ENCODE measurements around the gene GGTA1. TPM values are rescaled to one million over a fixed set of nuclear protein-coding genes. Genes with fewer than 3 reads are reported as not detected.

GGTA1 gene
- total RNA-seq, 1 experiment from 2014 or later = not detected

DNA sequence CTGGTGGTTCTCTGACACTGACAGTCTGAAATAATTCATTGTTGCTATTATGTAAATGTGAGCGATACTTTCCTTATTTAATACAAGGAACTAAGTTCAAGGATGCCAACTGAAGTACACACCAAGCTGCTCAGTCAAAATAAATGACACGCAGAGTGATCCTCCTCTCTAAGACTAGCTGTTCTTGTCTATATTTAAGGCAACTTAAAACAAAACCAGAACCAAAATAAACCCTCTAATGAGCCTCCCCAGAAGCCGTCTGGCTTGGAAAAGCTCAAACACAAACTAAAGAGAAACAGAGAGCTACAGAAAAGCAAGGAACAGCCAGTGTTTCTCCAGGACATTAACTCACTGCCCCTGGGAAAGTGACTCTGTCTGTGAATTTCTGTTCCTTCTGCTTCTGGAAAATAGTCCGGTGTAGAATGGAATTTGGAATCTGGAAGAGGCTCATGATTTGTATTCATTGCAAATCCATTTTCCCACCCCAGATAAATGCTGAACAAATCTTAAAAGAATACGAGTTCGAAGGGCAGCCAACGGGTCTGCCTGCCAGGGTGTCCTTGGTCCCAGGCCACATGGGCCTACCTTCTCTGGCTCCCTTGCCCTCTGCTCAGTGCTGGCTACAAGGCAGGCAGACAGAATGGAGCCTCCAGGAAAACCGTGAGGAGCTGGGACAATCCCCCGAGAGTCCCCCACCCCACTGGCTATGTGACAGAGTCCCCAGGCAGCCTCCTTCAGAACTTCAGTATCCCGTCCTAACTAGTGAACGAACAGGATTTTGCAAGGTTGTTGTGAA lies 14.8 kb downstream of the GGTA1 start:
- intact Hi-C loops (cut with micrococcal nuclease) = no loop called here
- no peak overlapping the region for H3K9ac ChIP-seq (ENCODE audit: low read length)
- RAD21 ChIA-PET (ENCODE audit: low non-redundant PET in 1 of 2, low total read pairs in 2 of 2, uncharacterized antibody in 2 of 2, unreplicated experiment in 2 of 2) = no interaction called here
- CTCF ChIA-PET = no interaction called here
- H3K27ac ChIP-seq (ENCODE audit: low read depth, low read length) = no peak overlapping the region
- no peaks in the 10 kb centered on the region for H3K36me3 ChIP-seq (ENCODE audit: control insufficient read depth in 1 of 2, insufficient read depth in 2 of 2, low read length in 2 of 2)
- no peak for DNase-seq (ENCODE audit: low read depth, low spot score)
- POLR2A ChIA-PET = no interaction called here
- H3K79me2 ChIP-seq (ENCODE audit: insufficient read depth, low read length) = no peaks in the 10 kb centered on the region
- BruUV-seq (replicated peaks) = no TSS peak
- no peaks in the 10 kb centered on the region for H3K9me3 ChIP-seq (ENCODE audit: control insufficient read depth in 1 of 2, insufficient read depth in 1 of 2, low read depth in 1 of 2, low read length in 2 of 2)
- no peak for ATAC-seq
- no peak overlapping the region for H2AFZ ChIP-seq (ENCODE audit: low read depth, low read length, poor library complexity, severe bottlenecking)
- H3K4me1 ChIP-seq (ENCODE audit: control insufficient read depth in 1 of 2, insufficient read depth in 2 of 2, low read length in 2 of 2) = peaks cover 9% of the 10 kb centered on the region in 2 experiments
- H3K4me2 ChIP-seq (ENCODE audit: low read length) = no peak overlapping the region
- no peaks in the 10 kb centered on the region for H3K9me2 ChIP-seq (ENCODE audit: insufficient read depth)
- no peak overlapping the region for H3K4me3 ChIP-seq (replicated peaks in 1 of 2; ENCODE audit: low read depth in 1 of 2, low read length in 2 of 2)
- TF ChIP-seq JUND (IDR thresholded peaks at IDR 0.05) (no peak), YY1 (IDR thresholded peaks at IDR 0.05; ENCODE audit: extremely low read depth, insufficient replicate concordance, low read depth, low read length) (no peak), FOSL1 (IDR thresholded peaks at IDR 0.05; ENCODE audit: low read depth) (no peak), SP1 (IDR thresholded peaks at IDR 0.05; ENCODE audit: low read depth) (no peak), ZNF274 (IDR thresholded peaks at IDR 0.05; ENCODE audit: low read depth, low read length) (no peak), POLR2AphosphoS5 (IDR thresholded peaks at IDR 0.05; ENCODE audit: low read depth, low read length) (no peak), EZH2 (IDR thresholded peaks at IDR 0.05) (no peak), SRF (IDR thresholded peaks at IDR 0.05; ENCODE audit: low read depth) (no peak), TCF7L2 (IDR thresholded peaks at IDR 0.05; ENCODE audit: borderline replicate concordance, extremely low read depth, insufficient read depth, insufficient read length) (no peak), CEBPB (IDR thresholded peaks at IDR 0.05; ENCODE audit: low read depth) (no peak), MAX (IDR thresholded peaks at IDR 0.05) (no peak), CTCF (IDR thresholded peaks at IDR 0.05 in 2 of 3, conservative IDR thresholded peaks at IDR 0.05 in 1 of 3; ENCODE audit: borderline replicate concordance in 1 of 3, insufficient read depth in 1 of 3, low read depth in 2 of 3, low read length in 2 of 3) (no peak)
- TF ChIP-seq, protein P1, sequence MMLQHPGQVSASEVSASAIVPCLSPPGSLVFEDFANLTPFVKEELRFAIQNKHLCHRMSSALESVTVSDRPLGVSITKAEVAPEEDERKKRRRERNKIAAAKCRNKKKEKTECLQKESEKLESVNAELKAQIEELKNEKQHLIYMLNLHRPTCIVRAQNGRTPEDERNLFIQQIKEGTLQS (IDR thresholded peaks at IDR 0.05) = no peak
- TF ChIP-seq, protein P2, sequence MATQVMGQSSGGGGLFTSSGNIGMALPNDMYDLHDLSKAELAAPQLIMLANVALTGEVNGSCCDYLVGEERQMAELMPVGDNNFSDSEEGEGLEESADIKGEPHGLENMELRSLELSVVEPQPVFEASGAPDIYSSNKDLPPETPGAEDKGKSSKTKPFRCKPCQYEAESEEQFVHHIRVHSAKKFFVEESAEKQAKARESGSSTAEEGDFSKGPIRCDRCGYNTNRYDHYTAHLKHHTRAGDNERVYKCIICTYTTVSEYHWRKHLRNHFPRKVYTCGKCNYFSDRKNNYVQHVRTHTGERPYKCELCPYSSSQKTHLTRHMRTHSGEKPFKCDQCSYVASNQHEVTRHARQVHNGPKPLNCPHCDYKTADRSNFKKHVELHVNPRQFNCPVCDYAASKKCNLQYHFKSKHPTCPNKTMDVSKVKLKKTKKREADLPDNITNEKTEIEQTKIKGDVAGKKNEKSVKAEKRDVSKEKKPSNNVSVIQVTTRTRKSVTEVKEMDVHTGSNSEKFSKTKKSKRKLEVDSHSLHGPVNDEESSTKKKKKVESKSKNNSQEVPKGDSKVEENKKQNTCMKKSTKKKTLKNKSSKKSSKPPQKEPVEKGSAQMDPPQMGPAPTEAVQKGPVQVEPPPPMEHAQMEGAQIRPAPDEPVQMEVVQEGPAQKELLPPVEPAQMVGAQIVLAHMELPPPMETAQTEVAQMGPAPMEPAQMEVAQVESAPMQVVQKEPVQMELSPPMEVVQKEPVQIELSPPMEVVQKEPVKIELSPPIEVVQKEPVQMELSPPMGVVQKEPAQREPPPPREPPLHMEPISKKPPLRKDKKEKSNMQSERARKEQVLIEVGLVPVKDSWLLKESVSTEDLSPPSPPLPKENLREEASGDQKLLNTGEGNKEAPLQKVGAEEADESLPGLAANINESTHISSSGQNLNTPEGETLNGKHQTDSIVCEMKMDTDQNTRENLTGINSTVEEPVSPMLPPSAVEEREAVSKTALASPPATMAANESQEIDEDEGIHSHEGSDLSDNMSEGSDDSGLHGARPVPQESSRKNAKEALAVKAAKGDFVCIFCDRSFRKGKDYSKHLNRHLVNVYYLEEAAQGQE (IDR thresholded peaks at IDR 0.05; ENCODE audit: low read depth) = no peak
- no peaks in the 10 kb centered on the region for H4K20me1 ChIP-seq (ENCODE audit: insufficient read depth)
- H3K27me3 ChIP-seq (ENCODE audit: insufficient read depth, low read length) = no peaks in the 10 kb centered on the region

All from HCT116 (cell line).